MM.1S (cell line): ENCODE measurements around the gene SSBP1.

Experiments used
- DNase-seq: peaks from one replicate; pipeline ENCODE4 v3.0.0-alpha.2; 2015
- H2AFZ ChIP-seq: fragments of 300-600 bp; sonication (generic); 2 replicates; pipeline ENCODE4 v1.6.0; 2016; ENCODE audit warnings: antibody characterized with exemption, low read length
- H3F3A ChIP-seq: fragments of 300-600 bp; sonication (generic); 2 replicates; pipeline ENCODE4 v1.6.1; 2016; ENCODE audit warnings: mild to moderate bottlenecking, antibody characterized with exemption, low read length, moderate library complexity, mixed read lengths; ENCODE audit not compliant: insufficient read depth
- H3K27ac ChIP-seq: fragments of 300-600 bp; sonication (generic); 2 replicates; pipeline ENCODE4 v1.5.1; 2016; ENCODE audit warnings: mild to moderate bottlenecking, low read length
- H3K27me3 ChIP-seq: fragments of 300-600 bp; sonication (generic); replicated peaks from 2 replicates; pipeline ENCODE4 v1.6.0; 2016; ENCODE audit warnings: low read length; ENCODE audit not compliant: insufficient read depth
- H3K36me3 ChIP-seq: fragments of 300-600 bp; sonication (generic); replicated peaks from 2 replicates; pipeline ENCODE4 v1.6.1; 2016; ENCODE audit warnings: mild to moderate bottlenecking, low read length, mixed read lengths; ENCODE audit not compliant: insufficient read depth
- H3K4me1 ChIP-seq: fragments of 300-600 bp; sonication (generic); 2 replicates; pipeline ENCODE4 v1.6.1; 2016; ENCODE audit warnings: low read length, mixed read lengths
- H3K4me2 ChIP-seq: fragments of 300-600 bp; sonication (generic); 2 replicates; pipeline ENCODE4 v1.6.0; 2016; ENCODE audit warnings: low read depth, low read length
- H3K4me3 ChIP-seq: fragments of 300-600 bp; sonication (generic); 2 replicates; pipeline ENCODE4 v1.5.1; 2016; ENCODE audit warnings: low read length, mixed read lengths
- H3K79me2 ChIP-seq: fragments of 300-600 bp; sonication (generic); 2 replicates; pipeline ENCODE4 v1.6.1; 2016; ENCODE audit warnings: mixed run types, low read length, mixed read lengths
- H3K9ac ChIP-seq: fragments of 300-600 bp; sonication (generic); 2 replicates; pipeline ENCODE4 v1.6.1; 2016; ENCODE audit warnings: low read length, mixed read lengths
- H3K9me2 ChIP-seq: fragments of 300-600 bp; sonication (generic); replicated peaks from 2 replicates; pipeline ENCODE4 v1.6.1; 2016; ENCODE audit warnings: mild to moderate bottlenecking, low read length, mixed read lengths; ENCODE audit not compliant: insufficient read depth
- H3K9me3 ChIP-seq: fragments of 300-600 bp; sonication (generic); replicated peaks from 2 replicates; pipeline ENCODE4 v1.6.1; 2016; ENCODE audit warnings: mild to moderate bottlenecking, low read length, mixed read lengths; ENCODE audit not compliant: insufficient read depth
- H4K20me1 ChIP-seq: fragments of 300-600 bp; sonication (generic); 2 replicates; pipeline ENCODE4 v1.6.1; 2016; ENCODE audit warnings: mild to moderate bottlenecking, low read length, moderate library complexity, mixed read lengths; ENCODE audit not compliant: insufficient read depth
- CTCF ChIP-seq: fragments of 300-600 bp; sonication (generic); IDR thresholded peaks from 2 replicates; pipeline ENCODE4 v1.5.1; 2016; ENCODE audit warnings: antibody characterized with exemption, low read length, mixed read lengths
- EZH2 ChIP-seq: fragments of 300-600 bp; sonication (generic); optimal IDR thresholded peaks from 2 replicates; pipeline ENCODE3; 2017; ENCODE audit warnings: low read depth, mild to moderate bottlenecking, antibody characterized with exemption, low read length, mixed read lengths
- EZH2phosphoT487 ChIP-seq: fragments of 300-600 bp; sonication (generic); IDR thresholded peaks from 2 replicates; pipeline ENCODE4 v1.6.1; 2018; ENCODE audit warnings: antibody characterized with exemption, low read length

Gene SSBP1

GRCh38 chr7:141737118-141737835, 881 bp upstream of the SSBP1 start:
- no peak for TF ChIP-seq EZH2
- no peak for TF ChIP-seq CTCF
- TF ChIP-seq EZH2phosphoT487, result no peak
- peak; percentile 42 for DNase-seq
- H3F3A ChIP-seq, result peaks cover 11% of the 10 kb centered on the region

GRCh38 chr7:141738592-141739013, 445 bp downstream of the SSBP1 start:
- peaks cover 11% of the 10 kb centered on the region for H3F3A ChIP-seq
- peaks cover 6% of the 10 kb centered on the region; the same call in 1 of the 2 replicates for H3K36me3 ChIP-seq
- TF ChIP-seq CTCF (no peak), EZH2phosphoT487 (no peak)
- H2AFZ ChIP-seq, result peak overlapping the region; percentile 24
- peak overlapping the region; percentile 83 for H3K9ac ChIP-seq
- H3K9me3 ChIP-seq, result no peaks in the 10 kb centered on the region
- no peaks in the 10 kb centered on the region for H3K27me3 ChIP-seq
- H3K4me3 ChIP-seq, result peak overlapping the region; percentile 89
- peak overlapping the region; percentile 82 for H3K4me2 ChIP-seq
- peaks cover 14% of the 10 kb centered on the region for H3K4me1 ChIP-seq
- peak overlapping the region; percentile 74 for H3K27ac ChIP-seq
- DNase-seq, result no peak
- H3K79me2 ChIP-seq, result peaks cover 46% of the 10 kb centered on the region
- no peaks in the 10 kb centered on the region for H4K20me1 ChIP-seq
- H3K9me2 ChIP-seq, result no peaks in the 10 kb centered on the region

More at GRCh38 chr7:141737118-141737835, 881 bp upstream of the SSBP1 start:
- Histone ChIP-seq H3K79me2 (peaks cover 42% of the 10 kb centered on the region), H3K4me3 (peak overlapping the region; percentile 68), H3K4me1 (peaks cover 14% of the 10 kb centered on the region), H4K20me1 (no peaks in the 10 kb centered on the region), H3K36me3 (no peaks in the 10 kb centered on the region; the same call in 1 of the 2 replicates), H3K4me2 (peak overlapping the region; percentile 79), H3K9me3 (no peaks in the 10 kb centered on the region), H3K27ac (peak overlapping the region; percentile 74; the same call in 1 of the 2 replicates), H3K27me3 (no peaks in the 10 kb centered on the region), H3K9me2 (no peaks in the 10 kb centered on the region), H3K9ac (peak overlapping the region; percentile 75), H2AFZ (peak overlapping the region; percentile 93)

GRCh38 chr7:141739250-141739649, 1.1 kb downstream of the SSBP1 start:
- H3F3A ChIP-seq, result peaks cover 11% of the 10 kb centered on the region
- H2AFZ ChIP-seq, result no peak overlapping the region
- H4K20me1 ChIP-seq, result no peaks in the 10 kb centered on the region
- H3K27ac ChIP-seq, result no peak overlapping the region
- peak overlapping the region; percentile 89 for H3K4me3 ChIP-seq
- peaks cover 50% of the 10 kb centered on the region for H3K79me2 ChIP-seq
- no peak for DNase-seq
- no peaks in the 10 kb centered on the region for H3K27me3 ChIP-seq
- H3K9me2 ChIP-seq, result no peaks in the 10 kb centered on the region
- H3K4me1 ChIP-seq, result peaks cover 14% of the 10 kb centered on the region
- peak overlapping the region; percentile 83; the same call in 1 of the 2 replicates for H3K9ac ChIP-seq
- no peaks in the 10 kb centered on the region for H3K9me3 ChIP-seq
- H3K4me2 ChIP-seq, result peak overlapping the region; percentile 82
- TF ChIP-seq CTCF (no peak), EZH2phosphoT487 (no peak), EZH2 (no peak)
- peaks cover 12% of the 10 kb centered on the region; the same call in 1 of the 2 replicates for H3K36me3 ChIP-seq
